HG02840 (cell line): ENCODE results near the gene SAP30BP.

Experiments
- ATAC-seq: cut with Tn5 transposase; IDR thresholded peaks from one replicate; pipeline ENCODE4 v1.9.1; 2021; ENCODE audit warnings: mild to moderate bottlenecking, moderate library complexity, moderate number of reproducible peaks; ENCODE audit not compliant: unreplicated experiment, low FRiP score

SAP30BP gene

DNA sequence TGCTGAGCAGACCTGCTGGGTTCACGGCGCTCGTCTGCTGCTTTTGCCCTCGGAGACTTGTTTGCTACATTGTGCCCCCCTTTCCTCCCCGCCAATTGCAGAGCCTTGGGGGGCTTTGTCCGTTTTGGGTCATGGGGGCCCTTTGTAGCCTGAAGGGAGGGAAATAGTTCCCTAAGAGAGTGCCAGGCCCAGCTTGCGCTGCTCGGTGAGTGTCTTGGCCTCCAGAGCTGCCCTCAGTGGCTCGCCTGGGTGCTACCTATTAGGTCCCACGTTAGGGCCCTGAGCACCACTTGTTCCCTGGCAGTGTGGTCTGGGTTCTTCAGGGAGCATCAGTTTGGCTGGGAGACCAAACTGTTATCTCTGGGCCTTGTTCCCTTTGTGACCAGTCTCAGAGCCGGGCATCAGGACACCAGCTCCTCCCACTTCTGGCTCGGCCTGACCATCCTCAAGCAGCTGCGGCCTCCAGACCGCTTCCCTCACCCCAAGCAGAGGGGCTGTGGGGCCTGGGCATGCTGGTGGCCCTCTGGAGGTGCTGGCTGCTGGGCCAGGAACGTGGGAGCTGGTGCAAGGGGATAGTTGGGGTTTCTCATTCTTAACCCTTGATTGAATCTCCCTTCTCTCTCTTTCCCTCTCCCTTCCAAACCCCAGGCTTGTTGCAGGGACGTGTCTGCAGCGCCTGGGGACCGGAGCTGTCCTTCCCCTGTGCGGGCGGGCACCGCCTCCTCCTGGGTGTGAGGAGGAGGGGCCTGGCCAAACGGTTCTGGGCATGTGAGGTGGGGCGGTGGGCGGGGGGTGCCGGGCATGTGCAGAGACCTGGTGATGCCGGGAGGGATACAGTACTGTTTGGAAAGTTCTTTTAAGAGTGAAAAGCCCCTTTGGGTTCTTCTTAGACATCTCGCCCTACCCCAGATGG, 38.1 kb downstream of the SAP30BP start:
- ATAC-seq = no peak

DNA sequence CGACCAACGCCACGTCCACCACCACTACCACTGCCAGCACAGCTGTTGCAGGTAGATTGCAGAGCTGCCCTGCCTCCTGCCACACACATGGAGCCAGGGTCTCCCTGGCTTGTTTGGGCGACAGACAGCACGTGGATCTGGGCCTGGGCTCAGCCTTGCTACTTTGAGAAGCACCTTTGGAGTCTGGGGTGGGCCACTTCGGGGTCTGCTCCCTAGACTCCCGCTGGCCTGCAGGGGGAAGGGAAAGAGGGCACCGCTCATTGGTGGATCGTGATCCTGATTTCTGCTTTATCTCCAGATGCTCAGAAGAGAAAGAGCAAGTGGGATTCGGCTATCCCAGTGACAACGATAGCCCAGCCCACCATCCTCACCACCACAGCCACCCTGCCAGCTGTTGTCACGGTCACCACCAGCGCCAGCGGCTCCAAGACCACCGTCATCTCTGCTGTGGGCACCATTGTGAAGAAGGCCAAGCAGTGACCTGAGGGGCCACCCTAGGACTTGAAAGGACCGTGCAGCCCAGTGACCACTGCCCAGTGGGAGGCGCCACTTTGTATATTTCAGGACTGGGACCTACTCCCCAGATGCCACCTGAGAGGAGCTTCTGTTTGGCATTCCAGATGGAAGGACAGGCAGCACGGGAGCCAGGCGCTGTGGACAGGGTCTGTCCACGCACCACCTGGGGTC, 39.0 kb downstream of the SAP30BP start:
- no peak for ATAC-seq

DNA sequence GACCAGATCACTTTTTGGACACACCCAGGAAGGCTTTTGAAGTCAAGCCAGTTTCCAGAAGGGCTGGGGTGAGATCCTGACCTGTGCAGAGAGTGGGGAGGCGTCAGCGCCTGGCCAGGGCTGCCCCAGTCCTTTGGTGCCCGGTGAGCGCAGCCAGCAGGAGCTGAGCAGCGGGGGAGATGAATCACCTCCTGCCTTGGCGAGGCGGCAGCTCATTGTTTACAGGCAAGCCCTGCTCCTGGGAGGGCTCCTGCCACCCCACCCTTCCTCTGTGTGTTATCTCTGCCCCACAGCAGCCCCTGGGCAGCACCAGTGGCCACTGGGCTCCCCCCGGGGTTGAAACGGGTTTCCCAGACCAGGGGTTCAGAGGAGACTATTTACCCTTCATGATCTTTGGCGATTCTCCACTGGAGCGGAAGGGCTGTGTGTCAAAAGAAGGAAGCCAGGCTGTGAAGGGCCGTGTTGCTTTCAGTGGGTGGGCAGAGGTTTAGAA, 40.0 kb downstream of the SAP30BP start:
- ATAC-seq = no peak

DNA sequence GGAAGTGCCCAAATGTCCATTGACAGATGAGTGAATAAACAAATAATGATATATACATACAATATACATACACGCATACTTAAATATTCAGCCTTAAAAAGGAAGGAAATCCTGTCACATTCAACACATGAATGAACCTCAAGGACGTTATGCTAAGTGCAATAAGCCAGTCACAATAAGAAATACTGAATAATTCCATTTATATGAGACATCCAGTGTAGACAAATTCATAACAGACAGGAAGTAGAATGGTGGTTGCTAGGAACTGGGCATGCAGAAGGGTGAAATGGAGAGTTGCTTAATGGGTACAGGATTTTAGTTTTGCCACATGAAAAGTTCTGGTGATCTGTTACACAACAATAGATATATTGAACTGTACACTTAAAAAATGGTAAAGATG, 45.3 kb downstream of the SAP30BP start:
- ATAC-seq = no peak

DNA sequence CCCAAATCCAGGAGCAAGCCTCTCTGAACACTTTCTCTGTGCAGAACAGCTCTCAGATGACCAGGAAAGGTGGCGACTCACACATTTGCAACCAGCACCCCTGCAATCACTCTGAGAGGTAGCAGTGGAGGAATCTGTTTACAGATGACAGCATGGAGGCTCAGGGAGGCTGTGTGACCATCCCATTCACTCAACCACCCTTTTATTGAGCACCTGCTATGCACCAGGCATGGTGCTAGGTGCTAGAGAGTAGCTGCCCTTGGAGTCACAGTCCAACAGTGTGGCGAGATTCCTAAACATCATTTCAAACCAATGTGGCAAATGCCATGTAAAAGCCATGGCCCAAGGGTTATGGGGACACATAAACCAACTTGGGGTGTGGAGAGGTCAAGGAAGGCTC, 52.6 kb downstream of the SAP30BP start:
- ATAC-seq = no peak

DNA sequence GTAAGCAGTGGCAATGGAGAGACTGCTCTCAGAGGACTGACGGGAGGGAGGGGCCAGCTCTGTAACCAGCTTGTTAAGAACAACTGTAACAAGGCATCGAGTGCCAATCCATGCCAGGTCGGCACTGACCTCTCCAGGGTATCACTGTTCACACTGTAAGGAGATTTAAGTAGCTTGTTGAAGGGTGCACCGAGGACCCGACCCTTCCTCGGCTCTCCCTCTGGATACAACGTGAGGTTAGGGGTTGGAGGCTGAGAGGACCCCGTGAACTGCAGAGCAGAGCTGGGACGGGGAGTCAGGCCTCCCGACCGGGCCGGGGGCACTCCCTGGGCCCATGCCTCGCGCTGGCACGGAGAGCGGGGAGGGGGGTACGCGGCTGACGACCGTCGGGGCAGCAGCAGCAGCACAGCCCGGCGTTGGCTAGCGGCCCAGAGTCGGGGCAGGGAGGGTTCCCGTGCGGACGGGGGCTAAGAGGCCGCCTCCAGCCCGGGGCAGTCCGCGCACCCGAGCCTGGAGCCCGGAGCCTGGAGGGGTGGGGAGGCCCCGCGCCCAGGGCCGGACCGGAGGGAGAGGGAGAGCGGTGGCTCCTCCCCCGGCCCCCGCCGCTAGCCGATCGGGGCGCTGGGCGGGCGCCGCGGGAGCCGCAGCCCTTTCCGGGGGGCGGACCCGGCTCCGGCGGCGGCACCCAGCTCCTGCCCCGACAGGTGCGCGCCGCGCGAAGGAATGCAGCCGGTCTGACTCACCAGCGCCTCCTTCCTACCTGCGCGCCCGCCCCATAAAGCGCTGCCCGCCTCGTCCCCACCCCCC, 53.7 kb downstream of the SAP30BP start, which contains the start of gene ITGB4:
ITGB4 (plus strand) TSS at position 804 of the 807 bp plus-strand sequence. CDS start 3,245 bp downstream, outside the sequence.
- no peak for ATAC-seq

DNA sequence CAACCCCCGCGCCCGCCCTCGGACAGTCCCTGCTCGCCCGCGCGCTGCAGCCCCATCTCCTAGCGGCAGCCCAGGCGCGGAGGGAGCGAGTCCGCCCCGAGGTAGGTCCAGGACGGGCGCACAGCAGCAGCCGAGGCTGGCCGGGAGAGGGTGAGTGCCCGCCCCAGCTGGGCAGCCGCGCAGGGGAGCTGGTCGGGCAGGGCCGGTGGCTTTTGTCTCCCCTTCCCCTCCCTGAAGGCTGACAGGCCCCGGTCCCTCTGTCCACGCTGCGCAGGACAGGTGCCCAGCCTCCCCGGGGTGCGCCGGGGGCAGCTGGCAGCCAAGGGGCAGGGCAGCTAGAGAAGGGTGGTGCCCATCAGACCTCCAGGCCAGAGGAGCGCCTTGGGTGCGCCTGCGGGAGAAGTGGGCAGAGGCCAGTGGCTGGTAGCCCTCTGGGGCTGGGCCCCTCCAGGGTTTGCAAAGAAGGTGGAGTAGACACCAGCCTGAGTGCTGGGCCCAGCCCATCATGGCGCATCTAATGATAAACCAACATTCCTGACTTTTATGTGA, 54.4 kb downstream of the SAP30BP start:
- ATAC-seq = no peak

DNA sequence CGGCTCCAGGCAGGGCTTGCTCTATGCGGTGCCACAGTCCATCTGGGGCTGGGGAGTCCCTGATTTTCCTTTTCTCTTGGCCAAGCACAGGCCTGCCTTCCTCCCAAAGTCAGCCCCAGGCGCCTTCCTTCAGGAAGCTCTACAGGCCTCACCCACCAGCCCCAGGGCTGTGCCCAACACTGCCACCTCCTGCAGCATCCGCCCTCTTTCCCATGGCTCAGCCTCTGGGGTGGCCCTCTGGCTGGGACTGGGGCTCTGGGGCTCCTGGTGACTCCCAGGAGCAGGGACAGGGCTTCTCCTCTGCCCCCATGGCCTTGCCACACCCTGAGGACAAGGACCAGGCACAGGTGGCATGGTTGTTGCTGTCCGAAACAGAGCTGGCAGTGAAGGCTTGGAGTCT, 54.9 kb downstream of the SAP30BP start:
- no peak for ATAC-seq

DNA sequence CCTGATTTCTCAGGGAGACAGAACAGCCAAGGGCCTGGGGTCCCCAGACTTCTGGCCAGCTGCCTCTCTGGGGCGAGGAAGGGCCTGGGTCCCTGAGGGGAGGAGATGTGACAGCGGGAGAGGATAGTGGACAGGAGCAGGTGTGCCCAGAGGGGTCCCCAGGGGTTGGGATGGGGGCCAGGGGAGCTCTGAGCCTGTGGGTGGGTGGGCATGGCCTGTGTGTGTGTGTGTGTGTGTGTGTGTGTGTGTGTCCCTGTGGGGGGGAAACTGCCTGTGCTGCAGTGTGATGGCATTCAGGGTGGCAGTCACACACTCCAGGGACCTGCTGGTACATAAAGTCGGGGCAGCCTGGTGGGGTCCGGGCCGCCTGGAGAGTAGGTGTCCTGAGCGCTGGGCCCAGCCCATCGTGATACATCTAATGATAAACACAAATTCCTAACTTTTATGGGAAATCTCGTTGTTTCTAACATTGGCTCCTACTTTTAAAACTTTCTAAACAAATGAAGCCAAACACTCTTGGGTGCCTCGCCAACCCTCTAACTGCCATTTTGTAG, 55.5 kb downstream of the SAP30BP start:
- ATAC-seq = no peak

DNA sequence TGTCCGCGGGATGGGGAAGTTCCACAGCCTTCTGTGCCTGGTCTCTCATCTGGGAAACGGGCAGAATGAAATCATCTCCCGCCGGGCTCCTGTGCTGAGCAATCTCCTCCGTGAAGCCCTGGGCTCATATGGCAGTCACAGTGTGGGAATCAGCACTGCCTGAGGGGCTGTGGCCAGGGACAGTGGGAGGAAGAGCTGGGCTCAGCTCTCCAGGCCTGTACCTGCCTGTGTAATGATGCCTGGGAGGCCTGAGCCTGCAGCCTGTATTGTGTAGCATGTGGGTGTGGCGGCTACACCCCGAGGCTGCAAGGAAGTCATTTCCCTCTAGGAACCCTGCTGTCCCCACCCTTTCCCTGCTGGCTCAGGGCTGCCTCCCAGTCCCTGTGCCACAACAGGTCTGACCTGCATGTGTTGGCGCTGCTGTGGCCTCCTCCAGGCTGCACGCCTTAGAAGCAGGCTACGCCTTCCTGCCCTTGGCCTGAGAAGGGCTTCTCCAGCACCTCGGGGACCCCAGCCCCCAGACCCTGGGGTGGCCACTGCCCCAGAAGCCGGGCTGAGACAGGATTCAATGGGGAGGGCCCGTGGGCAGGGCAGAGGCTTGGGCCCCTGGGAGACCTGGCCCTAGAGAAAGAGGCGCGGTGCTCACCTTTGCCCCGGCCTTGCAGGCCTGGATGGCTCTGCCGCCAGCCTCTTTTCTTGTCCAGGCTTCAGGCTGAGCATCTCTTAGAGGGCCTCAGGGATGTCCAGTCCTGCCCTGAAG, 56.2 kb downstream of the SAP30BP start:
- ATAC-seq = no peak

DNA sequence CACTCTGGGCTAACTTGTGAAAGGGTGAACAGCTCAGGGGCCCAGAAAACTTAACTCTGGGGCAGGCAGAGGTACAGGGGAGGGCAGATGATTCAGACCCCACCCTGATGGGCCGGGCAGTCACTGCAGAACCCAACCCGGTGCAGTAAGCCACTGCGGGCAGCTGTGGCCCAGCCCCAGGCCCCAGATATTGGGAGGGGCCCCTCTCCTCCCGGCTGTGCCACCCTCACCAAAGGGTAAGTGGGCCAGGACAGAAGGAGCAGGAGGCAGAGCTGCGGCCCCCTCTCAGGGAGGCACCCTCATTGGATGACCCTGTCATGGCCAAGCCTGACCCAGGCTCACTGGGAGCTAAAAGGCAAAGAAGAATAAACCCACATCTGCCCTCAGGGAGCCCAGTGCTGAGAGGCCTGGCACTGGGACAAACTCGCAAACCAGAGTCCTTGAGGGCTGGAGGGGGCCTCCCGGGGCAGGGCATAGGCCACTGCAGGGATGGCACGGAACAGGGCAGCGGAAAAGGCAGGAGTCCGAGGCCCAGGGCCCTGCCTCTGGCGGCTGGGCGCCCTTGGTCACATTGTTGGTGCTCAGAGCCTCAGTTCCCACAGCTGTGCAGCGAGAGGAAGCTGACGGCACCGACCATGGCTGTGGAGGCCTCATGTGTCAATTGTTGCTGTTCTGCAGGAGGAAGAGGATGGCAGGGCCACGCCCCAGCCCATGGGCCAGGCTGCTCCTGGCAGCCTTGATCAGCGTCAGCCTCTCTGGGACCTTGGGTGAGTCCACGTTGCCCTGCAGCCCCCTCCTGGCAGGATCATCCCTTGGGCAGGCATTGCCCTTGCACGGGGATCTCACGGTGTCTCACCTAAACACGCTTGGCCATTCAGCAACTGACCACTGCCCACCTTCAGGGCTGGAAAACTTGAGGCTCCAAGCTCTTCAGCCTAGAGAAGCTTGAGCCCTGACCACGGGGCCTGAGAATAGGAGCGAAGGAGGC, 57.2 kb downstream of the SAP30BP start:
- ATAC-seq = no peak

DNA sequence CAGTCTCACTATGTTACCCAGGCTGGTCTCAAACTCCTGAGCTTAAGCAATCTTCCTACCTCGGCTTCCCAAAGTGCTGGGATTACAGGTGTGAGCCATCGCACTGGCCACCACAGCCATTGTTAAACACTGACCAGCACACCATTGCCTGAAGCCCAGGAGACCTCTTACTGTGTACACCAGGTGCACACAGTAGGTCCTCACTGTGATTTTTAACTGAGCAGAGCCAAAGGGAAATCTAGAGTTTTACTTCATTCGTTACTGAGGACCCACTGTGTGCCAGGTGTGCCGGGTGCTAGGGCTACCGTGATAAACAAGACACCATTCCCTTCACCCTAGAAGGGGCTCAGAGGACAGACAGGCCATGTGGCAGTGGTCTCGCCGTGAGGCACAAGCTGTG, 58.4 kb downstream of the SAP30BP start:
- no peak for ATAC-seq

DNA sequence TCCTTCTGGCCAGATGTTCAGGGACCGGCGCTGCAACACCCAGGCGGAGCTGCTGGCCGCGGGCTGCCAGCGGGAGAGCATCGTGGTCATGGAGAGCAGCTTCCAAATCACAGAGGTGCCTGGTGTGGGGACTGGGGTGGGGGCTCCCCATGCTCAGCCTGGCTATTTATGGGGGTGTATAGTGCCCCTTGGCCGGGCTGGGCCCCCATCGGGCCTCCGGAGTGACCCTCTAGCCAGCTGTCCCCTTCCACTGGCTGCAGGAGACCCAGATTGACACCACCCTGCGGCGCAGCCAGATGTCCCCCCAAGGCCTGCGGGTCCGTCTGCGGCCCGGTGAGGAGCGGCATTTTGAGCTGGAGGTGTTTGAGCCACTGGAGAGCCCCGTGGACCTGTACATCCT, 60.3 kb downstream of the SAP30BP start:
- ATAC-seq = no peak

DNA sequence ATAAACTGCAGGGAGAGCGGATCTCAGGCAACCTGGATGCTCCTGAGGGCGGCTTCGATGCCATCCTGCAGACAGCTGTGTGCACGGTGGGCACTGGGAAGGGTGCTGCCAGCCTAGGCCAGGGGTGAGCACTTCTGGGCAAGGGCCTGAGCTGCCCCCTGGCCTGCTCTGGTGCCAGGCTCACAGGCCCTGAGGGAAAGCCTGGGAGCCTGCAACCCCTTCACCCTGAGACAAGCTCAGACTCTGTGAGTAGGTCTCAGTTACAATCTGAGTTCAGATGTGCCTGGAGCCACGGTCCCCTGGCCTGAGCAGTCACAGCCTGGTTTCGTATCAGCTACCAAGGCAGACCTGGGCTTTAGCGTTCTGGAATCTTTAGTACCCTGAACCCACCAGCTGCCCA, 62.2 kb downstream of the SAP30BP start:
- no peak for ATAC-seq

DNA sequence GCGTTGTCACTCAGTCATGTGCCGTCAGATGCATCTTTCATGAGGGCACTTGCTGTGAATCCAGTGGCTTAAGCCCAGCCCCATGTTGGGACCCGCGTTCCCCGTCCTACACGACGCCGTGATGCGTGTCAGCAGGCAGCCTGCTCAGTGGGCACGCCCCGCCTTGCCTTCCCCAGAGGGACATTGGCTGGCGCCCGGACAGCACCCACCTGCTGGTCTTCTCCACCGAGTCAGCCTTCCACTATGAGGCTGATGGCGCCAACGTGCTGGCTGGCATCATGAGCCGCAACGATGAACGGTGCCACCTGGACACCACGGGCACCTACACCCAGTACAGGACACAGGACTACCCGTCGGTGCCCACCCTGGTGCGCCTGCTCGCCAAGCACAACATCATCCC, 62.9 kb downstream of the SAP30BP start:
- ATAC-seq = no peak

DNA sequence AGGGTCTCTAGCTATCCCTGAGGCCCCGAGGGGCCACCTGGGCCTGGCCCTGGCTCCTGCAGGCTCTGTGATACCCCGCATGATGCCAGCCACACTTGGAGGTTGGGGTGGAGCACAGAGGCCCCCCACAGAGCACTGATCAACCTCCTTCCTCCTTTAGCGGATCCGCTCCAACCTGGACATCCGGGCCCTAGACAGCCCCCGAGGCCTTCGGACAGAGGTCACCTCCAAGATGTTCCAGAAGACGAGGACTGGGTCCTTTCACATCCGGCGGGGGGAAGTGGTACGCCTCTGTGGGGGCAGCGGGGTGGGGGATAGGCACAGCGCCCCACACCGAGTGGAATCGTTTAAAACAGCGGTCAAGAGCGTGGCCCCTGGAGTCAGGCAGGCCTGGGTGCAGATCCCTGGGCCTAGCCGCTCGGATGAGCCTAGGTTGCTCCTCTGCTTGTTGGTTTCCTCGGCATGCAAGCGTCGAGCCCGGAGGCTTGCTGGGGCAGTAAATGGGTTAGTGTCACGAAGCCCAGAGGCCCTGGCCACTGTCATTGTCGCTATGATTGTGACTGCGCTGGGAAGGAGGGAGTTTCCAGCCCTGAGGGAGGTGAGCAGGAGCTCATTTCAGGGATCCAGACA, 64.1 kb downstream of the SAP30BP start:
- no peak for ATAC-seq

DNA sequence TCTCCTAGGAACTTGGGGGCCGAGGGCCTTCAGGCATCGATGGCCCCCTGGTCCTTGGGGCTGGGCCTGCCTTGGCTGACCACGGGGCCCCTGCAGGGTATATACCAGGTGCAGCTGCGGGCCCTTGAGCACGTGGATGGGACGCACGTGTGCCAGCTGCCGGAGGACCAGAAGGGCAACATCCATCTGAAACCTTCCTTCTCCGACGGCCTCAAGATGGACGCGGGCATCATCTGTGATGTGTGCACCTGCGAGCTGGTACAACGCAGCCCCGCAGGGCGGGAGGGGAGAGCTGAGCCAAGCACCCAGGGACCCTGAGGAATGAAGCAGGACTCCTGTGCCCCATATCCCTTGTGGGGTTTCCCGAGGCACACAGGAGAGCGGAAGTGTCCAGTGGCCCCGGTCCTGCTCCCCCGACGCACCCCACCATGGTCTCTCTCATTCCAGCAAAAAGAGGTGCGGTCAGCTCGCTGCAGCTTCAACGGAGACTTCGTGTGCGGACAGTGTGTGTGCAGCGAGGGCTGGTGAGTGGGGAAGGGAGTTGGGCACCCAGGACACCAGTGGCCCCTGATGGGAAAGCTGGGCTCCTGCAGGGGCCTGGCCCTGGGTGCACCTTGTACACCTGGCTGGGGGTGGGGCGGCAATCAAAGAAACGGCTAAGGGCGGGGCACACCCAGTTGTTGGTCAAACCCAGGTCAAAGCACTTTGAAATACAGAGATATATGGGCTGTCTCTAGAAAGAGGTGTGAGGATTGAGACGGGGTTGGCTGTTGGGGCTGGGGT, 64.8 kb downstream of the SAP30BP start:
- ATAC-seq = no peak
